NCI-H1417 treated with DMSO at 0.1 percent for 48 hours (cell line): ENCODE data around the gene TMEM263.
"Not testable (repeated sequence)": the region's sequence is repeated elsewhere in the genome, so short reads cannot be mapped to it uniquely, and the experiment has no call there.

Experiments
- DNase-seq: peaks from one replicate; lab custom pipeline; 2025; lab: John Stamatoyannopoulos, UW

The TMEM263 gene

GRCh38 chr12:106986625-106987389 is 31.1 kb downstream of the TMEM263 start, which contains the start of gene MTERF2:
TSS of gene MTERF2 (minus strand) at chr12:106987146. CDS start at chr12:106978714, 8,432 bp downstream.
- DNase-seq = peak; percentile 66

DNA sequence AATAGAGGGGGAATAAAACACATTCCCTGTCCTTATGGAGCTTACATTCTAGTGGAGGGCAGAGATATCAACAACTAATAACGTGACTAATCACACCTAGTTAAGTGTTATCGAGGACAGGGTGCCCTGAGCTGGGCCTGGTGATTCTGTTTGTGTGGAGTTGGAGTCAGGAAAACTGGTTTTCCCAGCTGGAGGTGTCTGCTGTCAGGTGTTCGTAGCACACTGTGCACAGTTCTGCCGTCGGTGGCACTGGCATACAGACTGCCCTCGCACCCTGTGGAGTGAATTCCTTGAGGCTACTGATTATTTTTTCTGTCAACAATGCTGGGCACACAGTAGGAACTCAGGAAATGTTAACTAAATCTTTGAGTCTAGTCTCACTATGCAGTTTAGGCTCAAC is 32.1 kb downstream of the TMEM263 start:
- DNase-seq = no peak

DNA sequence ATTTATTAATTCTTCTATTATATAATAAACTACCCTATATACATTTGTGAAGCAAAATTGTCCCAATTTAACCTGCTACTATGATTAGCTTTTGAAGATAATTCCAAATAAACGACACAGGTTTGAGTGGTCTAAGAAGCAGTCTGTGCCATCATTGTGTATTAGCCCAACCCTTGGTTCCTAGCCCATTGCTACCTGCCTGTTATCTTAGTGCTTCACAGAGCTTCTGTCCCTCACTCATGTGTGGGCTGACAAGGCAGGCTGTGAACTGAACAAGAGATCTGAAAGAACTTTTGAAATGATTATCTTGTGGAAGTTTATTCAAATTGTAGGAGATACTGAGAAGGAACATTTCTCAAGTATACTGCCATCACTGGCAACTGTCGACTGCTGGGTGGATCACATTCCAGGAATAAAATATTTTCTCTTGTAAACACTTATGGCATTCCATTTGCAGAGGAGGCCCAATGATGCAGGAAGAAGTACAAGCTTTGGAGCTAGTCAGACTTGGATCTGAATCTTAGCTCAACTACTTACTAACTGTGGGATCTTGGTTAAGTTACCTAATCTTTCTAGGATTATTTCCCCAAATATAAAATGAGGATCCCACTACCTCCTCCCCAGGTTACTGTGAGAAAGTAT is 39.0 kb downstream of the TMEM263 start:
- DNase-seq = no peak

- DNase-seq = not testable (repeated sequence)
Measured at GRCh38 chr12:106996102-106996501, 40.4 kb downstream of the TMEM263 start.

GRCh38 chr12:106997916-106998315 is 42.2 kb downstream of the TMEM263 start:
- DNase-seq = no peak

- DNase-seq = no peak
Measured at GRCh38 chr12:106999446-106999845, 43.7 kb downstream of the TMEM263 start.

- DNase-seq = not testable (repeated sequence)
Measured at GRCh38 chr12:107002665-107003064, 47.0 kb downstream of the TMEM263 start.

- DNase-seq = no peak
Measured at GRCh38 chr12:107007411-107007810, 51.7 kb downstream of the TMEM263 start.

DNA sequence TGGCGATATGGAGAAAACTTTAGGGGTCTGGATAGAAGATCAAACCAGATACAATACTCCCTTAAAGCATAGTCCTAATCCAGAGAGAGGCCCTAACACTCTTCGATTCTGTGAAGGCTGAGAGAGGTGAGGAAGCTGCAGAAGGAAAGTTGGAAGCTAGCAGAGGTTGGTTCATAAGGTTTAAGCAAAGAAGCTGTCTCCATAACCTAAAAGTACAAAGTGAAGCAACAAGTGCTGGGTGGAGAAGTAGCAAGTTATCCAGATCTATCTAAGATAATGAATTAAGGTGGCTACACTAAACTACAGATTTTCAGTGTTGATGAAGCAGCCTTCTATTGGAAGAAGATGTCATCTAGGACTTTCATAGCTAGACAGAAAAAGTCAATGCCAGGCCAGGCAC is 55.8 kb downstream of the TMEM263 start:
- DNase-seq = no peak

GRCh38 chr12:107012736-107013425 is 57.2 kb downstream of the TMEM263 start:
- no peak for DNase-seq

GRCh38 chr12:107014055-107014454 is 58.3 kb downstream of the TMEM263 start:
- no peak for DNase-seq

- DNase-seq = no peak
Measured at GRCh38 chr12:107017042-107017441, 61.3 kb downstream of the TMEM263 start.

DNA sequence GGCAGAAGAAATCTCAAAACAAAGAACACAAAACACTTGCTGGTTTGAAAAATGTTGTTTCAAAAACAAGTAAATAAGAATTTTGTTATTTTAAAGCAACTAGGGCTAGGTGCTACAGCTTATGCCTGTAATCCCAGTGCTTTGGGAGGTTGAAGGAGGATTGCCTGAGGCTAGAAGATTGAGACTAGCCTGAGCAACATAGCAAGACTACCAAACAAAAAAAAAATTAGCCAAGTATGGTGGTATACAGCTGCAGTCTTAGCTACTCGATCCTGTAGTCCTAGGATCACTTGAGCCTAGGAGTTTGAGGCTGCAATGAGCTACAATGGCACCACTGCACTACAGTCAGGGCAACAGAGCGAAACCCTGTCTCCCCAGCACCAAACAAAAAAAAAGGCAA is 63.8 kb downstream of the TMEM263 start:
- DNase-seq = no peak
